Measurements from ENCODE around the gene TRA2B.

DNA sequence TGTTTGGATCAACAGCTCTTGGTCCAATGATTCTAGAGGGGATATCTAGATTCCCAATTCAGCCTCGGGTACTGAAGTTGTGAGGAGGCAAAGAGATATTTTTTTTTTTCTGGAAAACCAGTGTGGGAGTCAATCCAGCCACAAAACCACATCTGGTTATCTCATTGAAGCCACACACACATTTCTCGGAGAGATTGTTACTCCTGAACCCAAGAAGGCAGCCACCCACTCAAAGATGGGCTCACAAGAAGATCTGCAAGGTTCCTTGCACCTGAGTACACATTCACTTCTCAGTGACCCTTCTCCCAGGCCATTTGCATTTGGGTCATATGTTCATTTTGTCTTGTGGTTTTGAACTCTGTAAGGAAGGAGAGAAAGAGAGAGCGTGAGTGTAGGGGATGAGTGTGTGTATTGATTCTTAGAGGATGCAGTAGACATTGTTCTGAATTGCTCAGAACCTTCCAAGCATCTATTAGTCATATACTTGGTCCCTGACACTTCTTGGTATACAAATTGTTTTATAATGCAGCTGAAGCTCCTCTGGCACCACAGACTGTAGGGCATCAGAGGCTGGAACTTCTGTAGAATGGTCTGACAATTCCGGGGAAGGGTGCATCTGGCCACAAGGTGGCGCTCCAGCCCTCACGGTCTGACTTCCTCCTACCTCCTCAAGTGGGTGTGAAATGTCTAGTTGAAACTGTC, 39.3 kb upstream of the TRA2B start:
- TF ChIP-seq EP300 (IDR thresholded peaks at IDR 0.05) (no peak), POLR2AphosphoS5 (IDR thresholded peaks at IDR 0.05) (no peak)
